SIG-M5 (cell line): ENCODE data around the gene FAM118A.
"Not testable (repeated sequence)": the region's sequence is repeated elsewhere in the genome, so short reads cannot be mapped to it uniquely, and the experiment has no call there.

Experiments
- DNase-seq: peaks from one replicate; lab custom pipeline; 2025; lab: John Stamatoyannopoulos, UW

FAM118A gene

DNA sequence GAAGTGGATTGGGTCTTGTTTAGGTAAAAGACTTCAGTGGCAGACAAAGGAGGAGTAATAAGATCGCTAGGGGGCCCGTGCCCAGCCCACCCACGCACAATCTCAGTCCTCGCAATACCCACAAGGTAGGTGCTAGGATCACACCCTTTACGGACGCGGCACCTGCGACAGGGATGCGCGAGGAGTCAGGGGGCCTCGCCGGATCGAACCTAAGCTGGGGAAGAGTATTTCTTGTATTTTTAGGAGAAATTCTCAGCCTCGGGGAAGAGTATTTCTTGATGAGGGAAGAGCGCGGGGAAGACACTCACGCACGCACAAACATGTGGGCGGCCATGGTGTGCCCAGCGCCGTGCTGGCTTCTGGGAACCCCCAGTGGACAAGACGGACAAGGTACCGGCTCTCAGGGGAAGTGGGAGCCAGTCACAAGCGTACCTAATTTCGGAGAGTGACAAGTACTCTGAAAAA is 745 bp upstream of the FAM118A start:
- no peak for DNase-seq

DNA sequence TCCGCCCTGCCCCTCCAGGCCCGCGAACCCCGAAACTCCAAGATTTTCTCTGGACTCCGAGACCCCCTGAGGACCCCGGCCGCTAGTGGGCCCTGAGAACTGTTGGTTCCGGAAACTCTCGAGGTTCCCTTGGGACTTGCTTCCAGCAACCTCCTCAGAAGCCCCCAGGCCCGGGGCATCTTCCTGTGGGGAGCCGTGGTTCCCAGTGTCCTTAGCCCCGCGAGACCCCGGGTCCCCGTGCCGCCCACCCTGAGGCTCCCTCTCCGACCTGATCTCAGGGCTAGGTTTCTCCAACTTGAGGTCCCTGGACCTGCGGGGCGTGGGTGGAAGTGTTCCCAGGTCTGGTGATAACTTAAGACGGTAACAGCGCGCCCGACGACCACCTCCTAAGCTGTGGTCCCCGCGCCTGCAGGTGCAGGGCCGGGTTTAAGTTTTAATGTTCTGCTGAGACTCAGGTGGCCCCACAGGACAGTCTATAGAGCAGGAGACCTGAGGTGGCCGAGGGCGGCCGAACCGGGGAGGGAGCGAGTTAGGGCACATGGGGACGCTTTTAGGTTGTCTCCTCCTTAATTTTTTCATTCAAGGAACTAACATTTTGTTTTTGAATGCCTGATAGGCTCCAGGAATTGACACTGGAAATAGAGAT is 720 bp downstream of the FAM118A start:
- no peak for DNase-seq

- no peak for DNase-seq
Measured at GRCh38 chr22:45310977-45311531, 1.3 kb downstream of the FAM118A start.

DNA sequence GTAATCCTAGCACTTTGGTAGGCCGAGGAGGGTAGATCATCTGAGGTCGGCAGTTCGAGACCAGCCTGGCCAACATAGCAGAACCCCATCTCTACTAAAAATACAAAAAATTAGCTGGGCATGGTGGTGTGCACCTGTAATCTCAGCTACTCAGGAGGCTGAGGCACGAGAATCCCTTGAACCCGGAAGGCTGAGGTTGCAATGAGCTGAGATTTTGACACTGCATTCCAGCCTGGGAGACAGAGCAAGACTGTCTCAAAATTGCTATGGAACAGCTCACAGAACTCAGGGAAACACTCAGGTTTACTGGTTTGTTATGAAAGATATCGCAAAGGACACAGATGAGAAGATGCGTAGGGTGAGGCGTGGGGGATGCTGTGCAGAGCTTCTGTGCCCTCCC is 2.7 kb downstream of the FAM118A start:
- no peak for DNase-seq

DNA sequence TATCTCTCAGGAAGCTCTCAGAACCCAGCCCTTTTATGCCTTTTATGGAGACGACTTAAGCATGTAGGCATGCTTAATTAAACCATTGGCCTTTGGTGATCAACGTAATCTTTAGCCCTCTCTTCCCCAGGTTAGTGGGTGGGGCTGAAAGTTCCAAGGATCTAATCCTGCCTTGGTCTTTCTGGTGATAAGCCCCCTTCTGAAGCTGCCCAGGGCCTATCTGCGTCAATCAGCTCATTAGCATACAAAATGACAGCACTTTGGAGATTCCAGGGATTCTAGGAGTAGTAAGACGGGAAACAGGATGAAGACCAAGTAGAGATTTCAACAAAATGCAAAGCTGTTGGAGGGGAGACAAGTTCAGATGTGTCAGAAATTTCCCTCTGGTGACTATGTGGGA is 3.1 kb downstream of the FAM118A start:
- no peak for DNase-seq

DNA sequence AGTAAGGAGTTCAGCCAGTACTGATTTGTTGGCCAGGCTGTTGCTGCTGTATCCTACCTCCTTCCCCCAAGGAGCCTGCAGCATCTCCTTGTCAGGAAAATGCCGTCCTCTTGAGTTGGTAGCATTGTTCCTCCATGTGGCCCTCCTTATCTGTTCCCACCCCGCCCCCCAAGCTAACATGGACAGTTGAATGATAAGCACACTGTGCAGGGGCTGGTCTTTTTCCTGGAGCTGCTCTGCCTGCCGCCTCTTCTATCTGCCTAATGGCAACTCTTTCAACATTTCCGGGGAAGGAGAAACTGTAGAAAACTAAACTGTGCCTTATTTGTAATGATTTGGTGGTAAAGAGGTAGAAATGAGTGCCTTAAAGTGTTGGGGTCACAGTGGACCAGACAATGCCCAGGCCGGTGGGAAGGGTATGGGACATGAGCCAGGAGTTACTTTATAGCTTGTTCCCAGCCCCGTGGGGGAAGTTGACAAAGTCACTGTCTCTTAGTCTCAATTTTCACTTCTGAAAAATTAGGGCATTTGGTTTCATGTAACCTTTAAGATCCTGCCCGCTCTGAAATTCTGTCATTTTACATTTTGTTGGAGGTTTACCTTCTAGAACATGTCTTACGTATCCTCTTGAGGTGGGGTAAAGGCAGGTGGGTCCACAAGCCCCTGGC is 4.5 kb downstream of the FAM118A start:
- DNase-seq, result no peak

DNA sequence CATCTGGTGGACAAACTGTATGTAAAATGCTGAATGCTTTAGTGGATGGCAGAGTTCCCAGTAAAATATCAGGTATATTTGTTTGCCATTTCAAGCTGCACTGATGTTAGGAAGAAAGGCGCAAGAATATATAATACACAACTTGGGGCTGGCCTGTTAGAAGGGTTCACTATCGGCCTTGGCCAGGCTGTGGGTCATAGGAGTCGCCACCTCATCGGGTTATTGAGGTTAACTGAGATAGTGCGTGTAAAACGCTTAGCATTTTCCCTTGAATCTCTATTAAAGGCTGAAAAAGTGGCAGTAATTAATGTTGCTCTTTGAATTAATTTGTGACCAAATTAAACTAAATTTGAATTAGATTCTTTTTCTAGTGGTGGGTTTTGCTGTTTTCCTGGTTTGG is 5.1 kb downstream of the FAM118A start:
- no peak for DNase-seq

GRCh38 chr22:45316796-45317526 is 7.2 kb downstream of the FAM118A start:
- no peak for DNase-seq

DNA sequence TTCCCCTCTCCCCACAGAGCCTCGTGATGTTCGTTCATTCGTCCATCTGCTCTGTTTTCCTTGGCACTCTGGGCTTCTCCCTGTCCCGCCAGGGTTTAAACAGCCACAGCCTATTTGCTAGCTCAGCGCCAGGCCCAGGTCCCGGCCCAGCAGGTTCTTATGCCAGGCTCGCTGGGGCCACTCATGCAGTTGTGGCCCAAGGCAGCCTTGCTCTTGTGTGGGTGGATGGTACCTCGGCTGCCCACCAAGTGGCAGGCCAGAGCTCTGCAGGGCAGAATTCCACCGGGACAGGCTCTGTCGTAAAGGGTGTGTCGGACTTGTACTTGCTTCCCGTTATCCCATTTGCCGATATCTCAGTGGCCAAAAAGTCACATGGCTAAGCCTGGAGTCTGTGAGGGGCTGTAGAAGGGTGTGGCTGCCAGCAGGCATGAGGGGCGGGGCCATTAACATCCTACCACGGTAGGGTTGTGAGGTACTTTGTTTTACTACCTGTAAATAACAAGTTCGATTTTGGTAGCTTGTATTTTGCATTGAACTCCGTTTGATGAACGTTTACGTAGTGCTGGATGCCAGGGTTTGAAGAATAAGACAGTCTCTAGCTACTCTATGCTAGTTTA is 7.9 kb downstream of the FAM118A start:
- no peak for DNase-seq

DNA sequence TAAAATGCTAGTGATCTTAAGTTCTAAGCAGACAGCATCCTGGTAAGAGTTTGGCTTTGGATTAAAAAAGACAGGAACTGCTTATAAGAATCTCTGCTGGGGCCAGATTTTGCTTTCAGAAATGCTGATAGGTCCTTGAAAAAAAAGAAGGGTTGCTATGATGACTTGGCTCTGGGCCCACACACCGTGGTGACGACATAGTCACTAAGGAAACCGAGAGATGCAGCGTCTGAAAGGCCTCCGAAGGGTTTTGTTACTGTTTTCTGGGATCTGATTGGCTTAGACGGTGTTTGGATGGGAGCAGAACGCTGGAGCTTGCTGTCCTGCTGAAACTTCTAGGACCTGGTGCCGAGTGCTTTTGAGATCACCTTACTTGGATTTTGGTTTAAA is 8.4 kb downstream of the FAM118A start:
- no peak for DNase-seq

GRCh38 chr22:45318558-45319323 is 9.0 kb downstream of the FAM118A start:
- no peak for DNase-seq

GRCh38 chr22:45319324-45319685 is 9.6 kb downstream of the FAM118A start:
- no peak for DNase-seq

DNA sequence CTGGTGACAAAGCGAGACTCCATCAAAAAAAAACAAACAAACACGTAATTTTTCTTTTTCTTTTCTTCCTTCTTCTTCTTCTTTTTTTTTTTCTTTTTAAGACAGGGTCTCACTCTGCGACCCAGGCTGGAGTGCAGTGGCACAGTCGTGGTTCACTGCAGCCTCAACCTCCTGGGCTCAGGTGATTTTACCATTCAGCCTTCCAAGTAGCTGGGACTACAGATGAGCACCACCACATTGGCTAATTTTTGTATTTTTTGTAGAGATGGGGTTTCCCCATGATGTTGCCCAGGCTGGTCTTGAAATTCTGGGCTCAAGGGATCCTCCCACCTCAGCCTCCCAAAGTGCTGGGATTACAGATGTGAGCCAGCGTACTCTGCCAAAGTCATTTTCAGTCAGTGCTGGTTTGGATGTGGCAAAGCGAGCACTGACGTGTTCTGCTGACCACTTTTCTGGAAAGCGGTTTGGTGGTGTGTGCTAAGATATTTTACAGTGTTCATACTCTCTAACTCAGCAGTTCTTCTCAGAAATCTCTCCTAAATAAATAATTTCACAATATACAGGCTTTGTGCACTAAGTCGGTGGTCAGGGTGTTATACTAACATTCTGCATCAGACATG is 10.7 kb downstream of the FAM118A start:
- DNase-seq, result no peak

DNA sequence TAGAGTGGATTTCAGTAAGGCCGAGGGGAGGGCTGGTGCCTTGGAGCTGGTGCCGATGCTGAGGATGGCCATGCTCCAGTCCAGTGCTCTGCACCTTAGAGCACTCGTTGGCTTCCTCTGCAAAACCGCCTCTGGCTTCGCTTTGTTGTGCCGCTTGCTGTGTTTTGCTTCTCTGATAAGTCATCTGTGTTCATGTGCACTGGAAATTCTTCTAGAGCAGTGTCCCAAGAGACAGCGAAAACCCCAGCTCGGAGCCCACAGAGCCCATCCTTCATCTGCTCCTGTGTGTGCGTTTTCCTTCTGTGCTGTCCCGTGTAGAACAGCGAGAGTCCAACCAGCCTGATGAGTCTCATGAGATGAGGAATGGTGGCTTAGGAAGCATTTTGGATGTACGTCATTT is 12.1 kb downstream of the FAM118A start:
- no peak for DNase-seq

- no peak for DNase-seq
Measured at GRCh38 chr22:45322873-45323525, 13.3 kb downstream of the FAM118A start.

DNA sequence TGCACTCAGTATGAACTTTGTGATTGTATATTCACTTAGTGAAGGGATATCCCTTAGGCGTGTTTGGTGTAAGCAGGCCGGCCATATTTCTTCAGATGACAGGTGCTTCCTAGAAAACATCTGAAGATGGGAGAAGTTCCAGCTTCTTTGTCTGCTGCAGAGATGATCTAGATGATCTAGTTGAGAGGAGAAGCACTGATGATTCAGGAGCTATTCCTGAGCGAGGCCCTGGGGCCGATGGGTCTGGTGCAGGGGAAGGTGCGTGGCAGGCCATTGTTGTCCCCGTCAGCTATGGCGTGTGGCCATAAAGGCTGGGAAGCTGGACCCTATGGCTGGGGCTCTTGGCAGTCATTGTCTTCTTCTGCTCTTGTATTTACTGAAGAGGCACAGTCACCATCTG is 14.0 kb downstream of the FAM118A start:
- no peak for DNase-seq

GRCh38 chr22:45324311-45324711 is 14.6 kb downstream of the FAM118A start:
- no peak for DNase-seq

GRCh38 chr22:45328261-45328660 is 18.5 kb downstream of the FAM118A start:
- not testable (repeated sequence) for DNase-seq

GRCh38 chr22:45328822-45329529 is 19.2 kb downstream of the FAM118A start:
- DNase-seq, result no peak

DNA sequence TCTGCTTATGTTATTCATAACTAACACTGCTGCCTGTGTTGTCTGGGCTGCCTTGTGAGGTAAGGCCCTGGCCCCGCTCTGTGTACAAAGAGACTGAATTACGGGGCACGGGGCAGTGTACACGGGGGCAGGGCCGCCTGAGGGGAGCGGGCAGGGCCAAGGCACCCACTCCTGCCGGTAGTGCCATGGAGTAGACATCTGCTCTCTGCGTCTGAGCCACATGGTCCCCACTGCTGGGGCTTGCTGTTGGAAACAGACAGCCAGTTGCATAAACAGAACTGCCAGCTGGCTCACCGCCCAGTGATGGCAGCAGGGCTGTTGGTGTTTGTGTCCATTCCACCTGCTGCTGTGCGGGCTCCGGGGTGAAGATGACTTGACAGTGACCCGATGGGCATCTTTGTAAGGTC is 19.8 kb downstream of the FAM118A start:
- DNase-seq, result no peak
